ENCODE measurements around the gene HDAC9.

HDAC9 gene

DNA sequence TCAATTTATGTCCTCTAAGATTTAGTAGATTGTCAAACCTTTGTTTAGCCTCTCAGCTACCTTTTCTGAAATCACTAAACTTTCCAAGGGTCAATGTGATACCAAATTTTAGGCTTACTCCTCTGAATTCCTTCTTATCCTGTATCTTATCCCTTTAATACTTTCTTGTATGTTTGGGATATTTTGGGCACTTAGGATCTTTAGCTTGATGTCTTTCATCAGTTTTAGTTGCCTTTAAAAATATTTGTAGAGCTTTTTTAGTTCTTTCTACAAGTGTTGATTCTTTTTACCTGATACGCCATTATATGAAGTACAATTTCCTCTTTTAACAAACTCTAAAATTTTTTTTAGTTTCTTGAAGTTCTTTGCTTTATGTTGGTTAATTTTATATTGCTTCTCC, 30.7 kb upstream of the HDAC9 start:
- H2AFZ ChIP-seq (ENCODE audit: low read depth): no peak overlapping the region
- no peaks in the 10 kb centered on the region for H4K20me1 ChIP-seq (ENCODE audit: insufficient read depth)
- H3K27me3 ChIP-seq (ENCODE audit: insufficient read depth, low read depth): no peaks in the 10 kb centered on the region
- H3K36me3 ChIP-seq (ENCODE audit: insufficient read depth): no peaks in the 10 kb centered on the region
- no peak overlapping the region for H3K4me2 ChIP-seq
- no peak overlapping the region for H3K9ac ChIP-seq
- H3K79me2 ChIP-seq (ENCODE audit: insufficient read depth, low read depth): no peaks in the 10 kb centered on the region
- H3K4me1 ChIP-seq (ENCODE audit: low read depth, poor library complexity, severe bottlenecking): no peaks in the 10 kb centered on the region
- TF ChIP-seq CTCF (conservative IDR thresholded peaks at IDR 0.05; ENCODE audit: low read depth, low read length): no peak
- no peak overlapping the region for H3K4me3 ChIP-seq (IDR thresholded peaks at IDR 0.05; ENCODE audit: insufficient read depth, low read depth, low read length)
- H3K27ac ChIP-seq: no peak overlapping the region

DNA sequence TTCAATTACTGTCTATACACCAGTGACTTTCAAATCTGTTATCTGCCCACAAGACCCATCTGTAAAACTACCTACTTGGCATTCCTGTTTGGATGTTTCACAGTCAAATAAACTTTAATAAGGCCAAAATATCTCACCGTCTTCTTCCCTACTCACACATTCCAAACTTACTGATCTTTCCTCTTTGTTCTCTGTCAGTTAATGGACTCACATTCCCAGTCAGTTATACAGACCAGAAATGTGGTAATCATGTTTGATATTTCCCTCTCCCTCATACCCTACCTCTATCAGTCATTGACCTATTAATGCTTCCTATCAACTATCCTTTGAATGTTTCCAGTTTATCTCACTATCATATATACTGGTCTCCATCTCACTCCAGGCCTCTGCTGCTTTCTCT, 28.5 kb upstream of the HDAC9 start:
- TF ChIP-seq CTCF (conservative IDR thresholded peaks at IDR 0.05; ENCODE audit: low read depth, low read length): no peak

GRCh38 chr7:18468795-18469194, 26.8 kb upstream of the HDAC9 start:
- Histone ChIP-seq H3K9ac (no peak overlapping the region), H3K36me3 (ENCODE audit: insufficient read depth) (no peaks in the 10 kb centered on the region), H2AFZ (ENCODE audit: low read depth) (no peak overlapping the region), H3K27ac (no peak overlapping the region), H4K20me1 (ENCODE audit: insufficient read depth) (no peaks in the 10 kb centered on the region), H3K4me3 (IDR thresholded peaks at IDR 0.05; ENCODE audit: insufficient read depth, low read depth, low read length) (no peak overlapping the region), H3K79me2 (ENCODE audit: insufficient read depth, low read depth) (no peaks in the 10 kb centered on the region), H3K4me2 (no peak overlapping the region), H3K27me3 (ENCODE audit: insufficient read depth, low read depth) (no peaks in the 10 kb centered on the region), H3K4me1 (ENCODE audit: low read depth, poor library complexity, severe bottlenecking) (peaks cover 10% of the 10 kb centered on the region)
- no peak for TF ChIP-seq CTCF (conservative IDR thresholded peaks at IDR 0.05; ENCODE audit: low read depth, low read length)

More for the DNA sequence above, 28.5 kb upstream of the HDAC9 start:
- Histone ChIP-seq H3K4me1 (ENCODE audit: low read depth, poor library complexity, severe bottlenecking) (no peaks in the 10 kb centered on the region), H4K20me1 (ENCODE audit: insufficient read depth) (no peaks in the 10 kb centered on the region), H3K36me3 (ENCODE audit: insufficient read depth) (no peaks in the 10 kb centered on the region), H3K4me3 (IDR thresholded peaks at IDR 0.05; ENCODE audit: insufficient read depth, low read depth, low read length) (no peak overlapping the region), H3K79me2 (ENCODE audit: insufficient read depth, low read depth) (no peaks in the 10 kb centered on the region), H3K4me2 (no peak overlapping the region), H3K27ac (no peak overlapping the region), H3K27me3 (ENCODE audit: insufficient read depth, low read depth) (no peaks in the 10 kb centered on the region), H3K9ac (no peak overlapping the region), H2AFZ (ENCODE audit: low read depth) (no peak overlapping the region)

DNA sequence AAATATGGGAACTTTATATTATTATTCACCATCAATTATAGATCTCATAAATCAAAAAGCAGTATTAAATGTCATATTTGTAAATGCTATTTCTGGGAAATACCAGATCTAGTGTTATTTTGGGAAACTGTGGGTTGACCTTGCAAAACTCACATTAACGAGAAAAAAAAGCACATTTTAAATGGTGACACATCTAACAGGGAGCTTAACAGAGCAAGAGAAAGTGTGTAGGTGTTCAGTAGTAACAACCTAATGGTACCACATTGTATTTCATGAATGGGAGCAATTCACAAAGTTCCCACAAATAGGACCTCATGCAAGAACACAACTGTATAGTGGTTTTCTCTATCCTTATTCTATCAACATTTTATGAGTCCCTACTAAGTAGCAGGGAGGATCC, 26.2 kb upstream of the HDAC9 start:
- Histone ChIP-seq H4K20me1 (ENCODE audit: insufficient read depth) (no peaks in the 10 kb centered on the region), H3K36me3 (ENCODE audit: insufficient read depth) (no peaks in the 10 kb centered on the region), H3K27me3 (ENCODE audit: insufficient read depth, low read depth) (no peaks in the 10 kb centered on the region), H3K4me1 (ENCODE audit: low read depth, poor library complexity, severe bottlenecking) (peaks cover 10% of the 10 kb centered on the region), H3K4me2 (no peak overlapping the region), H3K79me2 (ENCODE audit: insufficient read depth, low read depth) (no peaks in the 10 kb centered on the region), H2AFZ (ENCODE audit: low read depth) (no peak overlapping the region), H3K27ac (no peak overlapping the region), H3K4me3 (IDR thresholded peaks at IDR 0.05; ENCODE audit: insufficient read depth, low read depth, low read length) (no peak overlapping the region), H3K9ac (no peak overlapping the region)
- TF ChIP-seq CTCF (conservative IDR thresholded peaks at IDR 0.05; ENCODE audit: low read depth, low read length): no peak
